HG03571 (cell line): ENCODE data around the gene FARP2.

Experiments
- ATAC-seq: cut with Tn5 transposase; IDR thresholded peaks from one replicate; pipeline ENCODE4 v1.9.1; 2021; ENCODE audit not compliant: unreplicated experiment

The FARP2 gene

DNA sequence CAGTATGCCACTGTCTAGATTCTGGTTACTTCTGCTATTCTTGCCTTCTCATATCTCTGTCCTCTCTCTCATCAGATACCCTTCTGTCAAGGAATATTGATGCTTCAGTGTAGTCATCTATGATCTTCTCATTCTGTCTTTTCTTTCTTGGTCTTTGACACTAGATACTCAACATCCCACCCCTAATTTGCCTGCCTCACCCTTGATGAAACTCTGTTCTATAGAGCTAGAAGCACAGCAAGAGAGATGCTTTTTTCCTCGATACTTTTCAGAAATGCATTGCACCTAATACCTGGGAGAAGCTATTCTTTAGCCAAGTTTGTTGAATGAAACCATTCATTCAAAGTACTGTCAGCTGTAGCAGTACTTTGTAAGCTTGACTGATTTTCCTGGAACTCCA is 30.8 kb upstream of the FARP2 start:
- no peak for ATAC-seq

- ATAC-seq = no peak
Measured at GRCh38 chr2:241329669-241330615, 26.1 kb upstream of the FARP2 start.

- ATAC-seq = no peak
Measured at GRCh38 chr2:241330616-241330981, 25.5 kb upstream of the FARP2 start.

DNA sequence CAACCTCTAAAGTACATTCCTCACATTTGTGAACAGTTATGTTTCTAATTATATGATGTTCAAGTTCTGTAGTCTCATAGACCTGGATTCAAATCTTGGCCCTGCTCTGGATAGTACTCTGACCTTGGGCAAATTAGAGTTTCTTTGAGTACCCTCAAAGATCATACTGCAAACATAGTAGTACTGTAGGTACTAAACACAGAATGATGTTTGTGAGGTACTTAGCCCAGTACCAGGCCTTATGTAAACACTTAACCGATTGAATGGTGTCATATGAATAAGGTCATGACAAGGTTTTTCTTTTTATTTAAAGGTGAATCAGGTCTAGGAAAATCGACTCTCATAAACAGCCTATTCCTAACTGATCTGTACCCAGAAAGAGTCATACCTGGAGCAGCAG is 21.3 kb upstream of the FARP2 start:
- ATAC-seq = no peak

- no peak for ATAC-seq
Measured at GRCh38 chr2:241339839-241340630, 16.1 kb upstream of the FARP2 start.

GRCh38 chr2:241340631-241341163 is 15.4 kb upstream of the FARP2 start:
- ATAC-seq = no peak

DNA sequence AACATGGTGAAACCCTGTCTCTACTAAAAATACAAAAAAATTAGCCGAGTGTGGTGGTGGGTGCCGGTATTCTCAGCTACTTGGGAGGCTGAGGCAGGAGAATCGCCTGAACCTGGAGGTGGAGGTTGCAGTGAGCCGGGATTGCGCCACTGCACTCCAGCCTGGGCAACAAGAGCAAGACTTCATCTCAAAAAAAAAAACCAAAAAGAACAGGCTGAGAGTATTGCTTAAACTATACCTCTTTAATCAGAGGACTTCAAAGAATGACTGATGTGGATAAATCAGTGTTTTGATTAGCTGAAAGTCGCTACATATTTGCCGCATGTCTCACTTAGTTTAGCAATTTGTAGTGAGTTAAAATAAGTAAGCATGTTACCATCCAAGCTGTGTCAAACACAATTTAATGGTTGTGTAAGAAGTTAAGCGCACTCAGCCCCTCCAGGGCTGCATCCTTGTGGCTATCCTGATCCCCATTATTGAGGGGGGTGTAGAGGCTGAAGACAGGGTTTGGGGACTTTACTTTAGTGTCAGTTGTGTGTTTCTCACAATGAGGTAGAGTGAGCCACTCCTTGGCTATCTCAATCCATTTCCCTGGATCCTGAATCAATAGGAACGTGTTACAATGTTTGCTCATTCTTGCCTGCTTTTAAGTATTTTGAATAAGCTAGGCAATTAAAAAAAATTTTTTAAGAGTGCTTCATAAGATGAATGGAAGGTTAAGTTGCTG is 11.0 kb upstream of the FARP2 start:
- no peak for ATAC-seq

GRCh38 chr2:241349941-241350340 is 6.1 kb upstream of the FARP2 start:
- ATAC-seq = no peak

GRCh38 chr2:241350530-241350877 is 5.6 kb upstream of the FARP2 start:
- ATAC-seq = no peak

DNA sequence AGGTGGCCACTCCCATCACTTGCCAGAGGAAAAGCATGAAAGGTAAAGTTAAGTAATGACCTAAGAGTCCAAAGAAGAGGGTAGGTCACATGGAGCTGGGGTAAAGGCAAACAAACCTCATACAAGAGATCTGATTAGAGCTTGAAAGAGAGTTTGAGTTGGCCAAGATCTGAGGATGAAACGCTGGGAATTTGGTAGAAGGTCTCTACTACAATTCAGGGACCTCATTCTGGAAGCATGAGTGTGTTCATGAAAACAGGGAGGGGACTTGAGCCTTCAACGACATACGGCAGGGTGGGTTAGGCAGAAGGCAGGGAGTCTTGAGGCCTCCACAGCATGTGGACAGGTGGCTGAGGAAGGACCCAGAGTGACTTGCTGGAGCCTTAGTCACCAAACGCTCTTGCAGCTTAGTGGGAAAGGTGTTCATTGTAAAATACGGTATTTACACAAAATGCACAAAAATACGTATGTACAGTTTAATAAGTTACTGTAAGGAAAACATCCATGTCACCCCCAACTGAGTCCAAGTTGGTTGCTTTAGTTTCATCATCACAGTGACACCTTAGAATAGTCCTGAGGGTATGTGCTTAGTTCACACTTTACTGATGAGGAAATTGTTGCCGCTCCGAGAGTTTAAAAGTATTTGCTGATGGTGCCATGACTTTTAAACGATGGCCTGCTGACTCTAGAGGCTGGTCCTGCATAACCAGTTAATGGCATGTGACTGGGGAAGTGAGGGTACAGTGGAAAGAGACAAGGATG is 5.0 kb upstream of the FARP2 start:
- ATAC-seq = no peak

DNA sequence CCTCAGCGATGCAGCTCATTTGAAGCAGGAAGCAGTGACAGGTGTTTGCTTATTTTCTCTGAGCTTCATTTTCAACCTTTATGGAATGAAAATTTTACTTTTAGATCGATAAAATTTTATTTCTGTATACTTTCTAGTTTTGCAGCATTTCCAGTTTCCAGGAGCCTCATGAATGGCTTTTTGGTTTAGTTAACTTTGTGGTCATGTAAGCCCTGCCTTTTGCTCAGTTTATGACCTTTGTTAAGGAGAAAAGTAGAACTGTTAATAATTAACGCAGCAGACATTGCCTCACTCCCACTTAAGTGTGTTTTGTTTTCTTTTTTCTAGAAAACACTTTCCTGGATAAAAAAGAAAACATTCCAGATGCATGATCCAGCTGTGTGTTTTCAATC is 4.4 kb upstream of the FARP2 start:
- no peak for ATAC-seq

- ATAC-seq = no peak
Measured at GRCh38 chr2:241352227-241352626, 3.9 kb upstream of the FARP2 start.

GRCh38 chr2:241354668-241355658 is 1.1 kb upstream of the FARP2 start:
- no peak for ATAC-seq

DNA sequence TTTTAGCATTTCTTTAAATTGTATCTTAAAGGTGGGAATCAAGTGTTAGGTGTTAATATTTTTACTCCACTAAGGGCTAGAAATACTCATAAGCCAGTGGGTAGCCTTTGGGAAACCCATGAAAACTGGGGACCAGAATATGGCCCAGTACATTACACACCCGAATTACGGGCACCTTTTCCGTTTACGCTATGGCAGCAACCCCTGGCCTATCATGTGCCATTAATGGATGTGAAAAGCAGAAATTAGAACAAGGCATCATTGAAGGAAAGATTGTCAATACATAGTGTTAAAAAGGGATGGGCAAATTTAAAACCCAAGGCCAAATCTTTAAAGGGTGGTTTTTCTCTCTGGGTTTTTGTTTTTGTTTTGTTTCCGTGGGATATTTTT is 781 bp downstream of the FARP2 start:
- ATAC-seq = no peak

- no peak for ATAC-seq
Measured at GRCh38 chr2:241357531-241357930, 1.4 kb downstream of the FARP2 start.

- ATAC-seq = no peak
Measured at GRCh38 chr2:241358470-241358869, 2.4 kb downstream of the FARP2 start.

DNA sequence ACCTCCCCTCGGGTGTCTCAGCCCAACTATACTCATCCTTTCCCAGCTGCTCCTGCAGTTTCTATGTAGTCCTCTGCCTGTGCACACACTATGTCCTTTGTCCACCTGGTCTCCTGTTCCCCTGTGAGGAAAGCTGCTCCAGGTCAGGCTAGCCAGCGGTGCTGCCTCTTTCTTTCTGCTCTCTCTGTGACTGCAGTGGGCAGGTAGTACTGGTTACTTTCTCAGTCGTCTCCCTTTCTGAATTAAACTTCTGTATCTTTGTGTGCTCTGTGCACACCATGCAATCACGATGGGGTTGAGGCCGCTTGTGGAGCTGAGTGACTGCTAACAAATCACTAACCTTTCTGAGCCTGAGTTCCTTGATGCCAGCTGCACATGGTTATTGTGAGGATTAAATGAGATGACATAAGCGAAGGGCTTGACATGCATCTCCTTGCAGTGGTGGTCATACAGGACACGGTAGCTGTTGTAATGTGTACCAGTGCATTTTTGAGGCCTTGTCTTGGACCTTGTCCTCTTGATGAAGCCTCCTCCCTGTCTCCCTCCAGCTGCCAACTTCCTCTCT is 3.5 kb downstream of the FARP2 start:
- ATAC-seq = no peak

DNA sequence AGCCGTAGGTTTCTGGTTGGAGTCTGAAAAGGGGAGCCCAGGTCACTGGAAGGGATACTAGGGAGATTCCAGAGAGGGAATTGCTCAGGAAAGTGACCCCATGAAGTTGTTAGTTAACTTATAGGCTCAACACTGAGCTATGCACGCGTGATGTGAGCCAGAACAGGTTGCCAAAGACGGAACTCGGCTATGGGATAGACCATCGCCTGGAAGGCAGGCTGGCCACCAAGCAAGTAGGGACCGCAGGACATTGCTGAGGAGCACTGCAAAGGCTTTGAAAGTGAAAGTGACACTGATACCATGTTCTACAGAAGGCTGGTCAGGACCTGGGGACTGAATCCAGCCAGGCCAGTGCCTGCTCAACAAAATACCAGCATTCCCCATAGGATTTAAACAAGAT is 7.3 kb downstream of the FARP2 start:
- no peak for ATAC-seq

GRCh38 chr2:241364781-241365180 is 8.7 kb downstream of the FARP2 start:
- ATAC-seq = no peak
